NCI-H526 treated with DMSO at 0.1 percent for 48 hours (cell line): Measurements from ENCODE around the gene PFKFB2.
"Not testable (repeated sequence)": the region's sequence is repeated elsewhere in the genome, so short reads cannot be mapped to it uniquely, and the experiment has no call there.

Source experiments
- DNase-seq: peaks from one replicate; lab custom pipeline; 2025; lab: John Stamatoyannopoulos, UW

The PFKFB2 gene

GRCh38 chr1:207039380-207040180 is 13.5 kb upstream of the PFKFB2 start:
- DNase-seq, result no peak

DNA sequence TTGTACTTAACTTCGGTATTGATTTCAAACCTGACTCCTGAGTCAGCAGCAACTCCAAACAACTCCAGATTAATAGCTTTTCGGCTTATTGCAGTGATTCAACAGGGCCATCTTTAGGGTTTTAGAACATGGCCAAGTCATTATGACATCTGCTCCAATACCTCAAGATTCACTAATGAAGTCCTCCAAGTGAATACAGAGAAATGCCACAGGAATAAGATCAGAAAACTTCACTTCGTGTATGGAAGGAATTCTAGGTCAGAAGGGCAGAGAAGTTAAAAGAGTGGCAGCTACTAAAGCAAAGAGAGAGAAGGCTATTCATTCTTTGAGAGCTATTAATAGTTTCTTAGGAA is 12.9 kb upstream of the PFKFB2 start:
- no peak for DNase-seq

- not testable (repeated sequence) for DNase-seq
Observed at GRCh38 chr1:207041397-207041796, 11.7 kb upstream of the PFKFB2 start.

GRCh38 chr1:207045453-207045852 is 7.6 kb upstream of the PFKFB2 start:
- DNase-seq, result no peak

DNA sequence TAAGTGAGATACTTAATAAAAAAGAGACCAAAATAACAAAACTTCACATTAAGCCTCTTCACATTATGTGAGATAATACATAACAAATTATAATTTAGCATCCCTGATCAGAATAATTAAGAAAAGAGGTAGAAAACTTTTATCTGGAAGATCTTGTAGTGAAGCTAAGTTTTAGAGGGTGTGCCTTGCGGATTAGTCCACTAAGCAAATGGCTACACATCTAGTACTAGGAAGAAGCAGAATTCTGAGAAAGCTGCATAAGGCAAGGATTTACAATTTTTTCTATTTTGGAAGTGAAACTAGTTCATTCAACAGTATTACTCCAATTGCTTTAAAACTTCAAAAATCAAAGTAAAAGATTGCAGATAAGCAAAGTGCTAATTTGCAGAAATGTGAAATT is 5.6 kb upstream of the PFKFB2 start:
- DNase-seq, result no peak

DNA sequence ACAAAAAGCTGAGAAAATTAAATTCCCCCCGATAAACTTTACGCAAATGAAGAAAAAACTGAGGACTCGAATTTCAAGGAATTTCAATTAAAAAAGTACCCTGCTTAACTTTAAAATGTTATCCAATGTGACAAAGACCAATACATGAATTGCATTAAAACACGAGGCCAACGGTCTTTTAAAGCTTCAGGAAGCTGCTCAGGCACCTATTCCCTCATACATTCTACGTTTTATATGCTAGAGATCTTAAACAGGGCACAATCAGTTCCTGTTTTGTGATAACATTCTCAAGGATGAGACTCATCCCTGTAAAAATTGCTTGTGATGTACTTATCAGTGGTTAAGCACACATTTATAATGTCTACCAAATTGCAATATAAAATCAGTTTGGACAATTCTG is 5.0 kb upstream of the PFKFB2 start:
- no peak for DNase-seq

DNA sequence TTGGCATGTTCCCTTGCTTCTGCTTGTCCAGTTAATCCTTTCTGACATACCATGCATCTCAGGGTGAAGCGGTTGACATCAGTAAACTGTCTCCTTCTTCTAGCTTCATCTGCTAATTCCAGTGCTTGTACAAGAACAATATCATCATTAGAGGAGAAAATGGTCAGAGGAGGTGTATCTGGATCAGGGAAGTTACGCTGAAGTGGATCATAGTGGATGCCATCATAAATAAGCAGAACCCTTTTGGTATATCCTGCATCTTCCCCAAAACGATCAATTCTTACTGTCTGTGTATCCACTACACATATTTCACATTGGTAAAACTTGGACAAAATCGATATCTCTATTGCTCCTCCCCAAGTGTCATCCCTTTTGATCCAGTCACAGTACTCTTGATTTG is 4.0 kb upstream of the PFKFB2 start:
- no peak for DNase-seq

GRCh38 chr1:207049514-207049913 is 3.6 kb upstream of the PFKFB2 start:
- DNase-seq, result no peak

- peak; percentile 21 for DNase-seq
Observed at GRCh38 chr1:207049974-207050391, 3.1 kb upstream of the PFKFB2 start.

DNA sequence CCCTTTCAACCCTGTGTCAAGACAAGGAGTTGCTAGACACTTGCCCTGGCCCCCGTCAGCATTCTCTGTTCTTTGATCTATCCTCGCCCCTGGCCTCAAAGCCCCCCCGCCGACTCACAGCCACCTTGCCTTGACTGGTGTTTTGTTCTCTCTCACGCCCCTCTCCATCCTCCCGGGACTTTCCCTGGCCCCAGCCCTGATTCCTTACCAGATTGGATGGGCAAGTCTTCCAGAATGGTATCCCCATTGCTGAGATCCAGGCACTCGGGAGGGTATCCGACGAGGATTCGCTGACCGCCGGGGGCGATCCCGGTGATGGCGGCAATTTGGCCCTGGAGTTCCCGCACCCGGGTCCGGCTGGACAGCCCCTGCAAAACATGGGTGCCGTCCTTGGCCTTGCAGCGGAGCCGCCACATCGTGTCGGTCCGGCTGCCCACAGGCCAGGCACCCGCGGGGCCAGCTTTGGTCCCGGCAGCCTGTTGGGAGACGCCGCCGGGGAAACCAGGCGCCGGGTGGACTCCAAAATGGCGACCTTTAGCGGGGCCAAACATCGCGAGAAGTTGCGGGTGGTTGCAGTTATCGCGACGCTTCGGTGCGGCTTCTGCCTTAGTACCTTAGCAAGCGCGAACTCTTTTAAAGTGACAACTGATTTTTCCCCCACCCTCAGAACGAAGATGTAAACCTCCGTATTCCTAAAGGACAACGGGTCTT is 2.4 kb upstream of the PFKFB2 start:
- DNase-seq, result peak; percentile 63

GRCh38 chr1:207051191-207051943 is 1.7 kb upstream of the PFKFB2 start, which contains the start of gene YOD1:
YOD1 (minus strand) TSS chr1:207051208; CDS start chr1:207051030, 178 bp downstream.
- no peak for DNase-seq

- no peak for DNase-seq
Observed at GRCh38 chr1:207054491-207054890, 1.4 kb downstream of the PFKFB2 start.

GRCh38 chr1:207055386-207056001 is 2.4 kb downstream of the PFKFB2 start:
- no peak for DNase-seq

DNA sequence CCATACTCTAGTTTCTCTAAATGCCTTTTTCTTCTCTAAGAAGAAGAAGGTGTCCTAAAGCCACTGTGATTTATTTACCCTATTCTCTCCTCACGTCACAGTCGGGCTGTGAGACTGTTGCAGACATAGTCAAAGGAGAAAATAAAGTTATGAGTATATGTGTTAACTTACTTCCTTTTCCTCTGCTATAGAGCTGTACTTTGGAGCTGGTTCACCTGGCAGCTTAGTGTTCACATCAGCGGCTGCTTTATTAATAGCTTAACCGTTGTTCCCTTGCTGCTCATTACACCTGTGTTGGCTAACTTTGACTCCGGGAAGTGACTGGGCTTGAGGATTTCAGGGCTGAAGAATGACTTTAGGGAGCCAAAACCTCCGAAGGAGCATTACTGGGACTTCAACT is 3.6 kb downstream of the PFKFB2 start:
- DNase-seq, result no peak

- DNase-seq, result no peak
Observed at GRCh38 chr1:207058252-207058651, 5.2 kb downstream of the PFKFB2 start.

DNA sequence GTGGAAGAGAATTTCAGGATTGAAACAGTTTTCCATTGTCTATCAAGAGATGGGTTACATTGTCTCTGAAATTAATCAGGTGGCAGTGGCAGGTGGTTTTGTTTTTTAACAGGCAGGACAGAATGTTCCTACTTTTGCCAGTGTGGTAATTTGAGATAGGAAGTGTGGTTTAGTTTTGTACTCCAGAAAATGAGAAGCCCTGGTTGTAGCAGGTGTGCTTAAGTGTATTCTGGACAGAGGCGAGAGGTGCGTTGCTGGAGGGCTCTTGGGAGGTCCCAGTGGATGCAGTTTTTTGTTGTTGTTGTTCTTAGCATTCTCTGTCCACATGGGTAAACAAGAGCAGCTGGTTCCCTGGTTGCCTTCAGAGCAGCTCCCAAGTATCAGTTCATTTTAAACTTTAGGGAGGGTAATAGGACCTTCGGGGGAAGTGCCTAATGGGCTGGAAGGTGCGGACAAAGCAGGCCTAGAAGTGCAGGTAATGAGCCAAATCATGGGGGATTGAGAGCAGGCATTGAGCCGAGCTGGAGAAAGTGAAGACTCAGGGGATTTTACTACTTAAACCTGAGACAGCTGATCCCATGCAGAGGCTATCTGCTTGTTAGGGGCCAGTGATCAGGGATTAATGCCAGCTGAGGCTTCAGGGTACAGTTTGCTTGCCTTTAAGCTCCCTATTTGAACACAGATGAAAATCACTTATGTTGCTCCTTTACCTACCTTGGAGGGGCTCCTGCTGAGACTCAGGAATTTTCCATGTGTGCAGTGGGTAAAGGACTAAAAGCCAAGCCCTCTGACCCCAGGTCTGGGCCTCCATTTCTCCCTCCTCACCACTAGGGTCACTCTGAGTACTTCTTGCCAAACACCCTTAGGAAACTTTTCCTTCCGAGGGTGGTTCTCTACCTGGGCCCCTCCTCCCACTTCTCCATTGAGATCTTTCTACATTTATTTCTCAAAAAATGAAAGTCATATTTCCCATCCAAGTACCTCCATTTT is 6.1 kb downstream of the PFKFB2 start:
- no peak for DNase-seq

DNA sequence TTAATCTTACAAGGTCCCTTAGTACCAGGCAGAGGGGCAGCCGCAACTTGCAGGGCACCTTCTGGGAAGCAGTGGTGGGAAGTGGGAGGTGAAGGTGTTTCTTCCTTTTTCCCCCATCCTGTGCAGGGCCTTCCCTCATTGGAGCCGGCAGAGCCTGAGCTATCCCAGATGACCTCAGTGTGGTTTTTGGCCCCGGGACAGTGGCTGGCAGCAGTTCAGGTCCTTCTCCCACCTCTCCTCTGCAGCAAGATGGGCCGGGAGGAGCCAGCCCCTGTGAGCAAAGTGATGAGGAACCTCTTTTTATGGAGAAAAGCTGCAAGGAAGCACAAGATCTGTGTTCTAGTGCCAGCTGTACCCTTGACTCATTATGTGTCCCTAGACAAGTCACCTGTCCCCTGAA is 6.8 kb downstream of the PFKFB2 start:
- DNase-seq, result no peak

DNA sequence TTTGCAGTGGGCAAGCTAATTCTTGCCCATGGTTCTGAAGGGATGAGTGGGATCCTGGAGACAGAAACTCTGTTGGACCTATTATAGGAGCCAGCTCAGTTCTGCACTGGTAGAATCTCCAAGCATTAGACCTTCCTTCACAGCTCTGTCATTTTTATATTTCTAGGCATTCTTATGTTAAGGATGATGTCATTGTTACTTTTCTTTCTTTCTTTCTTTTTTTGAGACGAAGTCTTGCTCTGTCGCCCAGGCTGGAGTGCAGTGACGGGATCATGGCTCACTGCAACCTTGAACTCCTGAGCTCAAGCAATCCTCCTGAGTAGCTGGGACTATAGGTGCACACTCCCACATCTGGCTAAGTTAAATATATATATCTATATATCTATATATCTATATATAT is 7.5 kb downstream of the PFKFB2 start:
- DNase-seq, result no peak

GRCh38 chr1:207062058-207062457 is 9.0 kb downstream of the PFKFB2 start:
- DNase-seq, result no peak

GRCh38 chr1:207063014-207063413 is 9.9 kb downstream of the PFKFB2 start:
- DNase-seq, result no peak

DNA sequence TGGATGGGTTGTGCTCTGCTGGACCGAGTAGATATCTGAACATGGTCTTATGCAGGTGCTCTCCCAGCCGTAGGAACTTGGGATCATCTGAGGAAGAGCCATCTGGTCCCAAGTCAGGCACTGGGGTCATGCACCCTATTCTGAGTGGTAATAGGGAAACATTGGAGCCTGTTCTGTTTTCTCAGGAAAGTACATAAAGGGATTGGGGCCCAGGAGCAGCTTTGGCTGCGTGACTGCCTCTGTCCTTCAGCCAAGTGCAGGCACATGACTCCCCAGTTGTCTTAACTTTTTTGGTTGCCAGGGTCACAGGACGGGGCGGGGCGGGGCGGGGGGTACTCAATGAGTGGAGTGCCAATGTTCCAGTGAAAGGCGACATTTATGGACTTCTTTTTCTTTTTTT is 11.5 kb downstream of the PFKFB2 start:
- DNase-seq, result no peak
